Activated naive CD8-positive, alpha-beta T cell treated with anti-CD3 and anti-CD28 coated beads, Interleukin-2, amount 50 U/mL, for 24 hours (primary cell): ENCODE measurements around the gene CDKN2B-AS1.
"Not testable (repeated sequence)": the region's sequence is repeated elsewhere in the genome, so short reads cannot be mapped to it uniquely, and the experiment has no call there.

Experiments used
- ATAC-seq: fragments of 150-1000 bp; cut with Tn5 transposase; one replicate; pipeline ENCODE4 v1.10.0; 2021
- DNase-seq: peaks from one replicate; pipeline ENCODE4 v3.0.0; 2021
- H3K27ac Mint-ChIP-seq: one replicate; pipeline ENCODE4 v1.8.0; 2021; ENCODE audit warnings: mild to moderate bottlenecking, mixed read lengths
- H3K27me3 Mint-ChIP-seq: one replicate; pipeline ENCODE4 v1.8.0; 2021; ENCODE audit warnings: mixed read lengths
- H3K36me3 Mint-ChIP-seq: one replicate; pipeline ENCODE4 v1.8.0; 2021; ENCODE audit warnings: low read depth, mixed read lengths
- H3K4me1 Mint-ChIP-seq: one replicate; pipeline ENCODE4 v1.8.0; 2021; ENCODE audit warnings: mixed read lengths
- H3K4me3 Mint-ChIP-seq: one replicate; pipeline ENCODE4 v1.8.0; 2021; ENCODE audit warnings: mild to moderate bottlenecking, moderate library complexity, mixed read lengths
- H3K9me3 Mint-ChIP-seq: one replicate; pipeline ENCODE4 v1.8.0; 2021; ENCODE audit warnings: mixed read lengths

Gene CDKN2B-AS1

GRCh38 chr9:22056402-22056801 is 61.8 kb downstream of the CDKN2B-AS1 start:
- Mint-ChIP-seq H3K36me3 (no peaks in the 10 kb centered on the region), H3K27me3 (peaks cover 4% of the 10 kb centered on the region), H3K4me3 (no peak overlapping the region), H3K9me3 (no peaks in the 10 kb centered on the region), H3K4me1 (peaks cover 23% of the 10 kb centered on the region), H3K27ac (no peak overlapping the region)
- DNase-seq = no peak
- no peak for ATAC-seq

GRCh38 chr9:22057972-22058371 is 63.4 kb downstream of the CDKN2B-AS1 start:
- H3K4me3 Mint-ChIP-seq, H3K36me3 Mint-ChIP-seq, ATAC-seq, H3K27ac Mint-ChIP-seq, H3K27me3 Mint-ChIP-seq, DNase-seq, H3K4me1 Mint-ChIP-seq, H3K9me3 Mint-ChIP-seq: not testable (repeated sequence)

- H3K27ac Mint-ChIP-seq = no peak overlapping the region
- H3K36me3 Mint-ChIP-seq = no peaks in the 10 kb centered on the region
- ATAC-seq (no peak), DNase-seq (no peak)
- H3K27me3 Mint-ChIP-seq = peaks cover 4% of the 10 kb centered on the region
- H3K9me3 Mint-ChIP-seq = no peaks in the 10 kb centered on the region
- peaks cover 17% of the 10 kb centered on the region for H3K4me1 Mint-ChIP-seq
- no peak overlapping the region for H3K4me3 Mint-ChIP-seq
These were observed 66.3 kb downstream of the CDKN2B-AS1 start for GRCh38 chr9:22060831-22061383.

- Mint-ChIP-seq H3K27me3 (peaks cover 4% of the 10 kb centered on the region), H3K36me3 (no peaks in the 10 kb centered on the region), H3K9me3 (no peaks in the 10 kb centered on the region), H3K4me3 (no peak overlapping the region), H3K27ac (no peak overlapping the region), H3K4me1 (peaks cover 21% of the 10 kb centered on the region)
- ATAC-seq (no peak), DNase-seq (no peak)
These were observed 70.4 kb downstream of the CDKN2B-AS1 start for GRCh38 chr9:22064957-22065356.

- no peak for DNase-seq
- Mint-ChIP-seq H3K4me1 (peaks cover 21% of the 10 kb centered on the region), H3K9me3 (no peaks in the 10 kb centered on the region), H3K4me3 (no peak overlapping the region), H3K27ac (no peak overlapping the region), H3K27me3 (peaks cover 2% of the 10 kb centered on the region), H3K36me3 (no peaks in the 10 kb centered on the region)
- ATAC-seq = no peak
These were observed 71.0 kb downstream of the CDKN2B-AS1 start for GRCh38 chr9:22065431-22066200.

GRCh38 chr9:22067196-22067595 is 72.6 kb downstream of the CDKN2B-AS1 start:
- ATAC-seq (no peak), DNase-seq (no peak)
- H3K27me3 Mint-ChIP-seq = no peaks in the 10 kb centered on the region
- H3K36me3 Mint-ChIP-seq = no peaks in the 10 kb centered on the region
- peaks cover 21% of the 10 kb centered on the region for H3K4me1 Mint-ChIP-seq
- H3K9me3 Mint-ChIP-seq = no peaks in the 10 kb centered on the region
- no peak overlapping the region for H3K27ac Mint-ChIP-seq
- no peak overlapping the region for H3K4me3 Mint-ChIP-seq

- no peak for DNase-seq
- ATAC-seq = peak; percentile 63
- Mint-ChIP-seq H3K27ac (no peak overlapping the region), H3K9me3 (no peaks in the 10 kb centered on the region), H3K36me3 (no peaks in the 10 kb centered on the region), H3K4me3 (no peak overlapping the region), H3K27me3 (no peaks in the 10 kb centered on the region), H3K4me1 (peaks cover 32% of the 10 kb centered on the region)
These were observed 73.8 kb downstream of the CDKN2B-AS1 start for GRCh38 chr9:22068369-22068768.

GRCh38 chr9:22073349-22073748 is 78.8 kb downstream of the CDKN2B-AS1 start:
- Mint-ChIP-seq H3K9me3 (no peaks in the 10 kb centered on the region), H3K36me3 (no peaks in the 10 kb centered on the region), H3K4me3 (no peak overlapping the region), H3K27ac (no peak overlapping the region), H3K27me3 (peaks cover 12% of the 10 kb centered on the region), H3K4me1 (peaks cover 38% of the 10 kb centered on the region)
- DNase-seq = no peak
- peak; percentile 73 for ATAC-seq

- Mint-ChIP-seq H3K9me3 (no peaks in the 10 kb centered on the region), H3K27me3 (peaks cover 12% of the 10 kb centered on the region), H3K36me3 (no peaks in the 10 kb centered on the region), H3K27ac (no peak overlapping the region), H3K4me3 (no peak overlapping the region), H3K4me1 (peaks cover 59% of the 10 kb centered on the region)
- ATAC-seq = no peak
- no peak for DNase-seq
These were observed 83.5 kb downstream of the CDKN2B-AS1 start for GRCh38 chr9:22078081-22078480.

GRCh38 chr9:22079873-22080341 is 85.3 kb downstream of the CDKN2B-AS1 start:
- Mint-ChIP-seq H3K4me1 (peaks cover 48% of the 10 kb centered on the region), H3K9me3 (no peaks in the 10 kb centered on the region), H3K27ac (peak overlapping the region; percentile 48), H3K36me3 (no peaks in the 10 kb centered on the region), H3K4me3 (peak overlapping the region; percentile 8), H3K27me3 (peaks cover 17% of the 10 kb centered on the region)
- DNase-seq = peak; percentile 27
- peak; percentile 98 for ATAC-seq

GRCh38 chr9:22084336-22085035 is 89.9 kb downstream of the CDKN2B-AS1 start:
- Mint-ChIP-seq H3K27me3 (peaks cover 10% of the 10 kb centered on the region), H3K4me3 (no peak overlapping the region)
- ATAC-seq = no peak

GRCh38 chr9:22088053-22088716 is 93.6 kb downstream of the CDKN2B-AS1 start:
- H3K9me3 Mint-ChIP-seq = peaks cover 4% of the 10 kb centered on the region
- ATAC-seq = no peak
- H3K4me3 Mint-ChIP-seq = no peak overlapping the region
- no peak for DNase-seq
- H3K27ac Mint-ChIP-seq = no peak overlapping the region
- peaks cover 21% of the 10 kb centered on the region for H3K27me3 Mint-ChIP-seq
- no peaks in the 10 kb centered on the region for H3K36me3 Mint-ChIP-seq
- peaks cover 6% of the 10 kb centered on the region for H3K4me1 Mint-ChIP-seq

More at GRCh38 chr9:22084336-22085035, 89.9 kb downstream of the CDKN2B-AS1 start:
- Mint-ChIP-seq H3K4me1 (peaks cover 24% of the 10 kb centered on the region), H3K9me3 (no peaks in the 10 kb centered on the region), H3K36me3 (no peaks in the 10 kb centered on the region), H3K27ac (no peak overlapping the region)
- DNase-seq = no peak

- Mint-ChIP-seq H3K27me3 (peaks cover 17% of the 10 kb centered on the region), H3K9me3 (peaks cover 4% of the 10 kb centered on the region), H3K27ac (no peak overlapping the region), H3K4me1 (peaks cover 6% of the 10 kb centered on the region), H3K4me3 (no peak overlapping the region), H3K36me3 (no peaks in the 10 kb centered on the region)
- DNase-seq = no peak
- ATAC-seq = no peak
These were observed 94.1 kb downstream of the CDKN2B-AS1 start for GRCh38 chr9:22088717-22089061.

GRCh38 chr9:22097707-22098106 is 103.1 kb downstream of the CDKN2B-AS1 start:
- Mint-ChIP-seq H3K27ac (no peak overlapping the region), H3K36me3 (no peaks in the 10 kb centered on the region), H3K27me3 (peaks cover 11% of the 10 kb centered on the region), H3K9me3 (no peaks in the 10 kb centered on the region), H3K4me3 (no peak overlapping the region), H3K4me1 (peaks cover 15% of the 10 kb centered on the region)
- ATAC-seq = peak; percentile 91
- DNase-seq = no peak
